Hepatocyte (in vitro differentiated cells): Measurements from ENCODE around the gene DENND1A. TPM values are rescaled to one million over a fixed set of nuclear protein-coding genes. Genes with fewer than 3 reads are reported as not detected.

ENCODE experiments used
- DNase-seq: peaks from one replicate; pipeline ENCODE4 v3.0.0-alpha.2; 2016; ENCODE audit warnings: low spot score
- H2AFZ ChIP-seq: fragments of 200-600 bp; sonication (generic); 2 replicates; pipeline ENCODE4 v1.6.0; 2016; ENCODE audit warnings: antibody characterized with exemption, mild to moderate bottlenecking
- H3K27ac ChIP-seq: fragments of 200-600 bp; sonication (generic); 2 replicates; pipeline ENCODE4 v1.5.1; 2016; ENCODE audit warnings: mild to moderate bottlenecking
- H3K27me3 ChIP-seq: fragments of 200-600 bp; sonication (generic); 2 replicates; pipeline ENCODE4 v1.6.1; 2016
- H3K36me3 ChIP-seq: fragments of 200-600 bp; sonication (generic); replicated peaks from 2 replicates; pipeline ENCODE4 v1.5.1; 2016; ENCODE audit warnings: low read depth; ENCODE audit not compliant: insufficient read depth
- H3K4me1 ChIP-seq: fragments of 200-600 bp; sonication (generic); 2 replicates; pipeline ENCODE4 v1.5.1; 2016; ENCODE audit warnings: mild to moderate bottlenecking, moderate library complexity; ENCODE audit not compliant: insufficient read depth
- H3K4me2 ChIP-seq: fragments of 200-600 bp; sonication (generic); 2 replicates; pipeline ENCODE4 v1.6.0; 2016
- H3K4me3 ChIP-seq: fragments of 200-600 bp; sonication (generic); 2 replicates; pipeline ENCODE4 v1.5.1; 2016; ENCODE audit warnings: mild to moderate bottlenecking
- H3K79me2 ChIP-seq: fragments of 200-600 bp; sonication (generic); 2 replicates; pipeline ENCODE4 v1.6.0; 2017; ENCODE audit warnings: mild to moderate bottlenecking
- H3K9me2 ChIP-seq: fragments of 200-600 bp; sonication (generic); replicated peaks from 2 replicates; pipeline ENCODE4 v1.6.0; 2017; ENCODE audit warnings: mild to moderate bottlenecking; ENCODE audit not compliant: insufficient read depth
- H3K9me3 ChIP-seq: fragments of 200-600 bp; sonication (generic); 2 replicates; pipeline ENCODE4 v1.5.1; 2016; ENCODE audit warnings: low read depth, mild to moderate bottlenecking
- H4K20me1 ChIP-seq: fragments of 200-600 bp; sonication (generic); 2 replicates; pipeline ENCODE4 v1.6.0; 2016; ENCODE audit warnings: mild to moderate bottlenecking; ENCODE audit not compliant: insufficient read depth, poor library complexity, severe bottlenecking
- EZH2 ChIP-seq: fragments of 200-600 bp; sonication (generic); IDR thresholded peaks from 2 replicates; pipeline ENCODE4 v1.6.1; 2016; ENCODE audit warnings: antibody characterized with exemption, mild to moderate bottlenecking, borderline replicate concordance
- EZH2phosphoT487 ChIP-seq: fragments of 200-600 bp; sonication (generic); IDR thresholded peaks from one replicate; pipeline ENCODE4 v1.6.1; 2018; ENCODE audit warnings: antibody characterized with exemption, mild to moderate bottlenecking, low read depth, moderate library complexity; ENCODE audit not compliant: unreplicated experiment, severe bottlenecking
- WGBS: methylation state at CpG from one replicate; pipeline ENCODE4 v1.1.6; 2016; ENCODE audit warnings: low lambda C conversion rate; ENCODE audit errors: missing lambda C conversion rate; 5-methylcytosine and 5-hydroxymethylcytosine counted together
- polyA plus RNA-seq: library from polyadenylated mRNA; unstranded; fragments of >200 nt; fragmentation: Nextera tagmentation; extraction: Ambion mirVana; gene quantifications from 2 replicates; pipeline ENCODE4 v1.2.1, GENCODE V29; 2016
- total RNA-seq: library from RNA; depleted of rRNA; stranded (reverse); fragments of >200 nt; gene quantifications from 2 replicates; pipeline ENCODE4 v1.2.3, GENCODE V29; 2014
- TF ChIP-seq, protein P1 (sequence below): fragments of 200-600 bp; sonication (generic); IDR thresholded peaks from 2 replicates; pipeline ENCODE4 v1.5.1; 2016; ENCODE audit warnings: antibody characterized with exemption, mild to moderate bottlenecking; ENCODE audit not compliant: poor library complexity

The DENND1A gene
- total and polyA plus RNA-seq, 2 experiments from 2014 or later: 24.0 to 28.9 TPM

GRCh38 chr9:123376218-123377071 lies 553.5 kb downstream of the DENND1A start:
- Histone ChIP-seq H3K4me1 (peaks cover 42% of the 10 kb centered on the region), H3K27ac (peak overlapping the region; percentile 17), H3K36me3 (no peaks in the 10 kb centered on the region), H2AFZ (no peak overlapping the region), H4K20me1 (no peaks in the 10 kb centered on the region), H3K9me2 (no peaks in the 10 kb centered on the region), H3K4me3 (no peak overlapping the region), H3K9me3 (no peaks in the 10 kb centered on the region), H3K4me2 (peak overlapping the region; percentile 45), H3K27me3 (peaks cover 26% of the 10 kb centered on the region), H3K79me2 (no peaks in the 10 kb centered on the region)
- DNase-seq: no peak
- 68% methylated on average over 24 of the region's 24 CpGs for WGBS
- TF ChIP-seq EZH2phosphoT487 (no peak), EZH2 (no peak)
- TF ChIP-seq, protein P1, sequence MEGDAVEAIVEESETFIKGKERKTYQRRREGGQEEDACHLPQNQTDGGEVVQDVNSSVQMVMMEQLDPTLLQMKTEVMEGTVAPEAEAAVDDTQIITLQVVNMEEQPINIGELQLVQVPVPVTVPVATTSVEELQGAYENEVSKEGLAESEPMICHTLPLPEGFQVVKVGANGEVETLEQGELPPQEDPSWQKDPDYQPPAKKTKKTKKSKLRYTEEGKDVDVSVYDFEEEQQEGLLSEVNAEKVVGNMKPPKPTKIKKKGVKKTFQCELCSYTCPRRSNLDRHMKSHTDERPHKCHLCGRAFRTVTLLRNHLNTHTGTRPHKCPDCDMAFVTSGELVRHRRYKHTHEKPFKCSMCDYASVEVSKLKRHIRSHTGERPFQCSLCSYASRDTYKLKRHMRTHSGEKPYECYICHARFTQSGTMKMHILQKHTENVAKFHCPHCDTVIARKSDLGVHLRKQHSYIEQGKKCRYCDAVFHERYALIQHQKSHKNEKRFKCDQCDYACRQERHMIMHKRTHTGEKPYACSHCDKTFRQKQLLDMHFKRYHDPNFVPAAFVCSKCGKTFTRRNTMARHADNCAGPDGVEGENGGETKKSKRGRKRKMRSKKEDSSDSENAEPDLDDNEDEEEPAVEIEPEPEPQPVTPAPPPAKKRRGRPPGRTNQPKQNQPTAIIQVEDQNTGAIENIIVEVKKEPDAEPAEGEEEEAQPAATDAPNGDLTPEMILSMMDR: no peak

DNA sequence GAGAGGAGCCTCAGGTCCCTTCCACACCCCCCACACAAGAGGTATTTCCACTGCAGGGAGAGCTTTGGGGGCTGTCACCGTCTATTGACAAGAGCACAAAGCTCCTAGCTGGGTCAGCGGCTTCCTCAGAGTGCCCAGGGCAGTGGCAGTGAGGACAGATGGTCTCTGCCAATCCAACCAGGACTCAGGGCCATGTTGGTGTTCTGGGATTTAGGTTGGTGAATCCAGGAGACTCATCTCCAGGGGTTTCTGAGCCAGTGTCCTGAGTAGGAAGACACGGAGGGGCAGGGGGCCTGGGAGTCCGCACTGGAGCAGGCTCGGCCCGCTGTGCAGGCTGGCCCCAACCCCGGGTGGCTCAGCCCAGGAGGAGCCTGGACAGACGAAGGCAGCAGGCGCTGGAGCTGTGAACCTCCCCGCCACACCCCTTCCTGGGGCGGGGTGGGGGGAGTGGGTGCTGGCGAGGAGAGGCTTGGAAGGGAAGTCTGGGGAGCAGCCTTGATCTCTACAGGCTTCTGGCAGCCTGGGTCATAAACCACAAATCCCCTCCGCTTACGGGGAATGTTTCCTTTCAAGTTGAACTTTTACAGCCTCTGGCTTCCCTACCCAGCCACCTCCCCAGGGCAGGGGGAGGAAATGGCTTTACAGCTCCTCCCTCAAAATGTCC lies 554.3 kb downstream of the DENND1A start:
- WGBS: 17% methylated on average over 14 of the region's 14 CpGs

GRCh38 chr9:123373946-123374345 lies 556.0 kb downstream of the DENND1A start:
- no peaks in the 10 kb centered on the region for H3K79me2 ChIP-seq
- no peak overlapping the region for H2AFZ ChIP-seq
- peaks cover 42% of the 10 kb centered on the region for H3K4me1 ChIP-seq
- peaks cover 26% of the 10 kb centered on the region for H3K27me3 ChIP-seq
- no peaks in the 10 kb centered on the region for H3K9me3 ChIP-seq
- H3K27ac ChIP-seq: no peak overlapping the region
- H3K4me2 ChIP-seq: peak overlapping the region; percentile 61
- H3K4me3 ChIP-seq: no peak overlapping the region
- H4K20me1 ChIP-seq: no peaks in the 10 kb centered on the region
- H3K9me2 ChIP-seq: no peaks in the 10 kb centered on the region
- H3K36me3 ChIP-seq: no peaks in the 10 kb centered on the region
- DNase-seq: no peak
- no peak for TF ChIP-seq EZH2
- no peak for TF ChIP-seq EZH2phosphoT487
- TF ChIP-seq, protein P1: no peak
- WGBS: 16% methylated on average over 9 of the region's 10 CpGs

More for the DNA sequence above, 554.3 kb downstream of the DENND1A start:
- no peaks in the 10 kb centered on the region for H3K79me2 ChIP-seq
- H3K4me1 ChIP-seq: peaks cover 42% of the 10 kb centered on the region
- H3K4me2 ChIP-seq: peak overlapping the region; percentile 45
- no peak for TF ChIP-seq EZH2
- no peak for TF ChIP-seq EZH2phosphoT487
- H3K27me3 ChIP-seq: peaks cover 26% of the 10 kb centered on the region
- no peaks in the 10 kb centered on the region for H4K20me1 ChIP-seq
- peak; percentile 86 for DNase-seq
- no peaks in the 10 kb centered on the region for H3K36me3 ChIP-seq
- H3K9me2 ChIP-seq: no peaks in the 10 kb centered on the region
- H3K4me3 ChIP-seq: no peak overlapping the region
- peak overlapping the region; percentile 60 for H3K27ac ChIP-seq
- no peaks in the 10 kb centered on the region for H3K9me3 ChIP-seq
- H2AFZ ChIP-seq: no peak overlapping the region
